ENCODE measurements around the gene IFFO2. TPM values are rescaled to one million over a fixed set of nuclear protein-coding genes. Genes with fewer than 3 reads are reported as not detected.

Gene IFFO2
- total and polyA plus RNA-seq, 8 donors, result 13.8 to 24.0 (median 22.2) TPM

DNA sequence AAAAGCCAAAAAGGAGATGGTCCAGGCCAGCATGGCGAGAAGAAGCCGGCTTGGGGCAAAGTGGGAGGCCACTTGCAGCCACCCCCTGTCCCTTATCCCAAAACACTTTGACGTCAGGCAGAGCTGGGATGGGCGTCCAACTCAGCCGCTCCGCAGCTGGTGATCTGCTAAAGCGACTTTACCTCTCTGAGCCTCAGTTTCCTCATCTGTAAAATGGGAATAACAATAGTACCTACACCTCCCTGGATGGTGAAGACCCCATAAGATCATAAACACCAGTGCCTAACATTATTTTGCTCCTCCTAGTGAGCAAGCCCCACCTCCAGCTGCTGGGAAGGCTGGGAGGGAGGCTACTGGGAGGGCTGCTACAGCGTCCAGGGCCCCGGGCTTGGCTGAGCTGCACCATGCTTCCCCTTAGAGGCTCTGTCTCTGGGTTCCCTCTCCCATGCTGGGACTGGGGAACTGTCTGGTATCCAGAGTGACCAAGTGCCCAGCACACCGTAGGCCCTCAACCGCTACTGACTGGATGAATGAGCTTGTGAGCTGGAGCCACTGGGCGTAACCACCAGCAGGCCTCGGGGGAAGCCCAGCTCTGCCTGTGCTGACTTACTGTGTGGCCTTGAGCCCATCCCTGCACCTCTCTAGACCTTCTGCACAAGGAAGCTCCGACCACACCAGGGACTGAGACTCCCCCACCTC is 18.3 kb downstream of the IFFO2 start:
- Histone ChIP-seq H3K27ac (no peak overlapping the region), H3K27me3 (no peaks in the 10 kb centered on the region), H3K9me3 (no peaks in the 10 kb centered on the region), H3K36me3 (no peaks in the 10 kb centered on the region), H3K4me3 (no peak overlapping the region), H3K4me1 (peaks cover 13 to 41% of the 10 kb centered on the region in 2 donors)
- intact Hi-C loops (cut with DNase I), result no loop called here
- no peak for TF ChIP-seq CTCF (IDR thresholded peaks at IDR 0.05)
- DNase-seq, result no peak
- ATAC-seq, result no peak

DNA sequence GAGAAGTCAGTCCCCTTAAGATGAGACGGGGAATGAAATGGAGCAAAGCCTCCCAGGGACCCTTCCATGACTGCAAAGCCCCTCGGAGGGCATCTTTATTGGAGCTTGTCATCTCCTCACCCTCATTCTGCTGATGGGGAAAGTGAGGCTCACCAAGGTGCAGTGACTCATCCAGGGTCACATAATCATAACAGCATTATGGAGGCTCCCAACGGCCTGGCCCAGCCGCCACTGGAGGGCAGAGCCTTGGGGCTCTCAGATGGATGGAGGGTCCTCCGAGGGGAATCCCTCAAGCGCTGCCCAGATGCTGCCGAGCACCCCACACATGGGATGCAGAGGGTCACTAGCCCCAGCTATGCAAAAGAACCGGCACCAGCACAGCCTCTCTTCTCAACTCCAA is 18.9 kb downstream of the IFFO2 start:
- TF ChIP-seq CTCF (IDR thresholded peaks at IDR 0.05), result no peak
- no peaks in the 10 kb centered on the region for H3K27me3 ChIP-seq
- no peaks in the 10 kb centered on the region for H3K9me3 ChIP-seq
- no peak for ATAC-seq
- no peaks in the 10 kb centered on the region for H3K36me3 ChIP-seq
- no peak for DNase-seq
- no peak overlapping the region for H3K27ac ChIP-seq
- no peak overlapping the region for H3K4me3 ChIP-seq
- H3K4me1 ChIP-seq, result peaks cover 13 to 38% of the 10 kb centered on the region in 2 donors
- intact Hi-C loops (cut with DNase I), result no loop called here

- intact Hi-C loops (cut with DNase I), result no loop called here
- peaks cover 15 to 38% of the 10 kb centered on the region in 2 donors for H3K4me1 ChIP-seq
Observed at GRCh38 chr1:18936814-18937481, 19.5 kb downstream of the IFFO2 start.

DNA sequence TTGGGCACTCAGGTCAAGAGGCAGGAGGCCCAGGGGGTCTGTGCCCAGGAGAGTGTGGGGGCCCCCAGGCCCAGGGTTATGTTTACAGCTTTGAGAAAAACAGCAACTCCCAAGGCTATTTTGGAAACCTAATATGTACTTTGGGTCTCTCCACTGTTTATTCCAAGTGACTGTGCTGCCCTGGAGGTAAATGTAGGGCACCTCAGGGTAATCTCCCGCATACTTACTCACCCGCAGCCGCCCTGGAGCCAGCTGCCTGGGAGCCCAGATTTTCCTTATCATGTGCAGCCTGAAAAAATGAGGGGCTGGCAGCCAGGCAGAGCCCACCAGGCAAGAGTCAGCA is 20.0 kb downstream of the IFFO2 start:
- Histone ChIP-seq H3K4me3 (no peak overlapping the region), H3K4me1 (peaks cover 18 to 34% of the 10 kb centered on the region in 2 donors), H3K27me3 (no peaks in the 10 kb centered on the region), H3K27ac (no peak overlapping the region), H3K36me3 (no peaks in the 10 kb centered on the region), H3K9me3 (no peaks in the 10 kb centered on the region)
- no peak for ATAC-seq
- DNase-seq, result no peak
- intact Hi-C loops (cut with DNase I), result no loop called here
- no peak for TF ChIP-seq CTCF (IDR thresholded peaks at IDR 0.05)

More at GRCh38 chr1:18936814-18937481, 19.5 kb downstream of the IFFO2 start:
- Histone ChIP-seq H3K27me3 (no peaks in the 10 kb centered on the region), H3K4me3 (no peak overlapping the region), H3K27ac (no peak overlapping the region), H3K9me3 (no peaks in the 10 kb centered on the region), H3K36me3 (no peaks in the 10 kb centered on the region)
- DNase-seq (no peak), ATAC-seq (no peak)
- TF ChIP-seq CTCF (IDR thresholded peaks at IDR 0.05), result no peak

GRCh38 chr1:18934205-18935000 is 22.1 kb downstream of the IFFO2 start:
- DNase-seq (no peak), ATAC-seq (no peak)
- Histone ChIP-seq H3K27me3 (no peaks in the 10 kb centered on the region), H3K36me3 (no peaks in the 10 kb centered on the region), H3K27ac (no peak overlapping the region), H3K4me1 (peaks cover 10 to 23% of the 10 kb centered on the region in 2 donors), H3K9me3 (no peaks in the 10 kb centered on the region), H3K4me3 (no peak overlapping the region)
- intact Hi-C loops (cut with DNase I), result no loop called here
- no peak for TF ChIP-seq CTCF (IDR thresholded peaks at IDR 0.05)
